MM.1S (cell line): ENCODE measurements around the gene PTPRN2.

ENCODE experiments used
- EZH2 ChIP-seq: fragments of 300-600 bp; sonication (generic); optimal IDR thresholded peaks from 2 replicates; pipeline ENCODE3; 2017; ENCODE audit warnings: low read depth, mild to moderate bottlenecking, antibody characterized with exemption, low read length, mixed read lengths
- EZH2phosphoT487 ChIP-seq: fragments of 300-600 bp; sonication (generic); IDR thresholded peaks from 2 replicates; pipeline ENCODE4 v1.6.1; 2018; ENCODE audit warnings: antibody characterized with exemption, low read length
- TF ChIP-seq, protein P1 (sequence below): fragments of 300-600 bp; sonication (generic); IDR thresholded peaks from 2 replicates; pipeline ENCODE4 v1.5.1; 2016; ENCODE audit warnings: antibody characterized with exemption, low read length, mixed read lengths

DNA sequence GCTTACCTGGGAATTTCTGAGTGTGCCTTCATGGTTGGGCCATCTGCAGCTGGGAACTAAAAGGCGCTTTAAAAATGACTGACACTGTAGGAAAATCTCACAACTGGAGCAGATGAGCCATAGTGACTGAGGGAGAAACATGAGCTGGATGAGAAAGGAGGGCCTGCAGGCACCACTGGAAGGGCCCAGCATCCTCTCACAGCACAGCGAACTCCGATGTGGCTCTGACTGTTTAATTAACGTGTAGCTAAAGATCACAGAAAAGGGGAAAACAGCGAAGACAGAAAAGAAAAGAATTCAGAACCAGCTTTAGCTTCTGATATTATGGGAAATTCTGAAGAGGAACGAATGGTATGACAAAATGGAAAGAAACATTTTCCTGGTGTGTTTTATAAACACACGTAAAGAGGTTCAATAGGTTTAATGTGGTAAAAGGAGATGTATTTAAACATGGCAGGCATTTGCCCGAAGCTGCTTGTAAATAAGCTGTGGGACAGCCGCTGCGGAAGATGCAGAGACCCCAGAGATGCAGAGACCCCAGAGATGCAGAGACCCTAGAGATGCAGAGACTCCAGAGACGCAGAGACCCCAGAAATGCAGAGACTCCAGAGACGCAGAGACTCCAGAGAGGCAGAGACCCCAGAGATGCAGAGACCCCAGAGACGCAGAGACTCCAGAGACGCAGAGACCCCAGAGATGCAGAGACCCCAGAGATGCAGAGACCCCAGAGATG, 534.3 kb downstream of the PTPRN2 start:
- TF ChIP-seq, protein P1, sequence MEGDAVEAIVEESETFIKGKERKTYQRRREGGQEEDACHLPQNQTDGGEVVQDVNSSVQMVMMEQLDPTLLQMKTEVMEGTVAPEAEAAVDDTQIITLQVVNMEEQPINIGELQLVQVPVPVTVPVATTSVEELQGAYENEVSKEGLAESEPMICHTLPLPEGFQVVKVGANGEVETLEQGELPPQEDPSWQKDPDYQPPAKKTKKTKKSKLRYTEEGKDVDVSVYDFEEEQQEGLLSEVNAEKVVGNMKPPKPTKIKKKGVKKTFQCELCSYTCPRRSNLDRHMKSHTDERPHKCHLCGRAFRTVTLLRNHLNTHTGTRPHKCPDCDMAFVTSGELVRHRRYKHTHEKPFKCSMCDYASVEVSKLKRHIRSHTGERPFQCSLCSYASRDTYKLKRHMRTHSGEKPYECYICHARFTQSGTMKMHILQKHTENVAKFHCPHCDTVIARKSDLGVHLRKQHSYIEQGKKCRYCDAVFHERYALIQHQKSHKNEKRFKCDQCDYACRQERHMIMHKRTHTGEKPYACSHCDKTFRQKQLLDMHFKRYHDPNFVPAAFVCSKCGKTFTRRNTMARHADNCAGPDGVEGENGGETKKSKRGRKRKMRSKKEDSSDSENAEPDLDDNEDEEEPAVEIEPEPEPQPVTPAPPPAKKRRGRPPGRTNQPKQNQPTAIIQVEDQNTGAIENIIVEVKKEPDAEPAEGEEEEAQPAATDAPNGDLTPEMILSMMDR: no peak
- TF ChIP-seq EZH2 (no peak), EZH2phosphoT487 (no peak)
